Vagina (tissue), 2 donors: Measurements from ENCODE around the gene CKB. TPM values are rescaled to one million over a fixed set of nuclear protein-coding genes. Genes with fewer than 3 reads are reported as not detected.
A peak's percentile ranks its signal among the peaks of the same experiment; 100 is the strongest.

Experiments
- DNase-seq, 2 donors: peaks; one replicate each; pipeline ENCODE4 v3.0.0-alpha.2; 2017; ENCODE audit errors: extremely low spot score in 2 of 2
- H3K27ac ChIP-seq: fragments of 200-600 bp; sonication (generic); one replicate; pipeline ENCODE4 v1.5.1; 2019
- H3K27me3 ChIP-seq: fragments of 200-600 bp; sonication (generic); one replicate; pipeline ENCODE4 v1.5.1; 2019
- H3K36me3 ChIP-seq, 2 donors: fragments of 200-600 bp; sonication (generic); one replicate each; pipeline ENCODE4 v1.5.1; 2017 to 2019
- H3K4me1 ChIP-seq: fragments of 200-600 bp; sonication (generic); one replicate; pipeline ENCODE4 v1.5.1; 2019
- H3K4me3 ChIP-seq, 2 donors: fragments of 200-600 bp; sonication (generic); 1 replicate in 1 of 2; 2 replicates in 1 of 2; pipeline ENCODE4 v1.5.1; 2016 to 2019
- H3K9me3 ChIP-seq: fragments of 200-600 bp; sonication (generic); one replicate; pipeline ENCODE4 v1.5.1; 2019
- CTCF ChIP-seq, 3 experiments: fragments of 450-650 bp in 2 of 3; fragments of 200-600 bp in 1 of 3; sonication (generic) in 1 of 3; IDR thresholded peaks; one replicate each; pipeline ENCODE4 v1.5.1; 2017 to 2019; ENCODE audit warnings: antibody characterized with exemption in 3 of 3, mild to moderate bottlenecking in 2 of 3, moderate library complexity in 2 of 3
- POLR2A ChIP-seq, 2 donors: fragments of 450-650 bp; IDR thresholded peaks; one replicate each; pipeline ENCODE4 v1.6.1; 2017; ENCODE audit warnings: antibody characterized with exemption in 2 of 2, mild to moderate bottlenecking in 2 of 2, moderate library complexity in 2 of 2
- POLR2AphosphoS5 ChIP-seq, 2 donors: sonication (generic); formaldehyde crosslinking; IDR thresholded peaks; one replicate each; pipeline ENCODE4 v1.9.0; 2017; ENCODE audit warnings: antibody characterized with exemption in 2 of 2, mild to moderate bottlenecking in 2 of 2, low read depth in 1 of 2; ENCODE audit not compliant: insufficient read depth in 1 of 2
- intact Hi-C: fragments of 100-400 bp; cut with DNase I; formaldehyde crosslinking; loops from one replicate; pipeline ENCODE4 v1.15.1; 2023
- total RNA-seq: library from RNA; depleted of rRNA; stranded (reverse); fragments of >200 nt; gene quantifications from one replicate; pipeline ENCODE4 v1.2.3, GENCODE V29; 2016

CKB gene
- total RNA-seq, 1 donor from 2014 or later = 179 TPM

DNA sequence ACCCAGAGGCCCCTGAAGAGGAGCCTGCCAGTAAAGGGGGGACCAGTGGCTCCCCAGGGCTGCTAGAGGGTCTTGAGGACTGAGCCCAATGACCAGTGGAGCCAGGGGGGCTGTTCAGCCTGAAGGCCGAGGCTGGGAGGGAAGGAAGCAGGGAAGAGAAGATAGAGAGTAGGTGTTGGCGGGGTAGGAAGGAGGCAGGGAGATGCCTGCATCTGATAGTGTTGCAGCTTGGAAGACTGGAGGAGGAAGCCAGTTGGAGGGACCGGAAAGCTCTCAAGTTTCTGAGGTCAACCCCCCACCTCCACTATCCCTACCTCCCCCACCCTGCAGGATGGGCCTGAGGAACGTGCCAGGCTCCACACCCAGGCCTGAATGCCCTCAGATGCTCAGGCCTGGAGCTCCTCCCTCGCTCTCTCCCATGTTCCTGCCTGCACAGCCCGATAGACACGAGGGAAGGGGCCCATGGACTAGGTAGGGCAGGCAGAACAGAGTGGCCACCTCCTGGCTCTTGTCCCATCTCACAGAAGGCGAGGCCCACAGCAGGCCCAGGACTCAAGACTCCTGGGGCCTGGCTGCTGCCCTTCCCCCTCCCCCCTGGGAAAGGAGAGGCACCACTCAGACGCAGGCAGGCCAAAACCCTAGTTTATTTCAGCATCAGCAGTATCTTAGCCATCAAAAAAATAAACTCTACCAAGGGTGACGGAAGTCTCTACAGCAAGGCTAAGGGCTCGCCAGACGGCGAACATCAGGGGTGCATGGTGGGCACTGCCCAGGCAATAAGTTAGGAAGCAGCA lies 3.4 kb downstream of the CKB start:
- H3K27me3 ChIP-seq = no peaks in the 10 kb centered on the region
- H3K27ac ChIP-seq = peak overlapping the region; percentile 90
- no peak for TF ChIP-seq POLR2AphosphoS5 (IDR thresholded peaks at IDR 0.05; ENCODE audit: insufficient read depth in 1 of 2, low read depth in 1 of 2)
- TF ChIP-seq POLR2A (IDR thresholded peaks at IDR 0.05) = no peak
- no peak for TF ChIP-seq CTCF (IDR thresholded peaks at IDR 0.05)
- no peak overlapping the region for H3K4me3 ChIP-seq
- no peaks in the 10 kb centered on the region for H3K9me3 ChIP-seq
- intact Hi-C loops = no loop called here
- peaks cover 58% of the 10 kb centered on the region for H3K4me1 ChIP-seq
- H3K36me3 ChIP-seq = no peaks in the 10 kb centered on the region
- no peak for DNase-seq

DNA sequence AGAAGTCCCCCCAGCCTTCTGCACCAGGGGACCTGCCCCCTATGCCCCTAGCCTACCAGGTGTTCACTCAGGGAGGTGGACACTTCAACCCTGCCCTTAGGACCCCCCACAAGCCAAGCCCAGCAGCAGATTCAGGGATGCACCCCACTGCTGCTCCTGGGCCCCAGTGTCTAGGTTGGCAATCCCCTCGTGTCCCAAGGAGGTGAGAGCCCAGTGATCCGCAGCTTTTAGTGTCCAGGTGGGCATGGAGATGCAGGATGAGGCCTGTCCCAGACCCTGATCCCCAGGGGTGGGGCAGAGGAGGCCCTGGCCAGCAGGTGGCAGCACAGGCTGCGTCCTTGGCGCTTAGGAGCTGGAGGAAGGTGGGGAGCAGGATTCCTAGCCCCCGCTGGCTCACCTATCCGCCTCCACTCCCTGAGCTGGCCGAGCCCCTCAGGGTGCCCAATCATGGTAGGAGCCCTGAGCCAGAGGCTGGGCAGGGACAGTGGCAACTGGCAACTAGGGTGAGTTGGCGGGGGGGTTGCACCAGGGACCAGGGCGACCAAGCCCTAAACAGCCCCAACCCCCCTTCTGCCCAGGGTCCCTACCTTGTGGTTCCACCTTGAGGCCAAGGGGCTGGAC lies 4.1 kb downstream of the CKB start:
- intact Hi-C loops = no loop called here
- Histone ChIP-seq H3K4me1 (peaks cover 65% of the 10 kb centered on the region), H3K9me3 (no peaks in the 10 kb centered on the region), H3K36me3 (no peaks in the 10 kb centered on the region), H3K4me3 (no peak overlapping the region), H3K27me3 (no peaks in the 10 kb centered on the region), H3K27ac (peak overlapping the region; percentile 90)
- DNase-seq = no peak
- peak in 1 of 2 donors; percentile 4 for TF ChIP-seq POLR2AphosphoS5 (IDR thresholded peaks at IDR 0.05; ENCODE audit: insufficient read depth in 1 of 2, low read depth in 1 of 2)
- peak; percentile 82 to 93 (median 84) for TF ChIP-seq CTCF (IDR thresholded peaks at IDR 0.05)
- no peak for TF ChIP-seq POLR2A (IDR thresholded peaks at IDR 0.05)

DNA sequence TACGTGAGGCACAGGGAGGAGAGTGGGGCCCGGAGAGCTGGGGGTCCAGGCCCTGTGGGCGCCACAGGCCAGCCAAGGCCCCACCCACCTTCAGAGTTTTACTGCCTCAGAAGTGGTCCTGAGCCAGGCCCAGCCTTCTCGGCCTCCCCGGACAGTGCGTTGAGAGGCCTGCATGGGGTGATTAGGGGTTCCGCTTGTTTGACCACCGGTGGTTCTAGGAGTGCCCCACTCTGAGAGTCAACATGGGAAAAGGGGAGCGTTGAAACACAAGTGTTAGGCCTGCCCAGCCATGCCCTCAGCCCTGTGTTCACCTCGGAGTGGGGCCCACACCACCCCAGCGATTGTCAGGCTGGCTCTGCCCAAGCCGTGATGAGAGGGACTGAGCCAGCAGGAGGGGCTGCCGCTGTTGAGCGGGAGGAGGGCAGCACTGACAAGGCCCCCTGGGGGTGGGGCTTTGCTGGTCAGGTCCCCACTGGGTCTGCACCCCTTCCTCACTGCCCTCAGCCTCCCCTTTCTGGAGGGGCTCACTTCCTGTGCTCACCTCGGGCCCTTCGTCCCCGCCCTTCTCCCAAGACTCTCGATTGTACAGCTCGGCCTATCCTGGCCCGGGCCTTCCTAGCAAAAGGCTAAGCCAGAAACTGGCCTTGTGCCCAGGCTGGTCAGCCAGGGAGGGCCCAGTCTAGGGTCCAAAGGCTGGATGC lies 4.8 kb downstream of the CKB start:
- intact Hi-C loops = no loop called here
- no peak for TF ChIP-seq POLR2AphosphoS5 (IDR thresholded peaks at IDR 0.05; ENCODE audit: insufficient read depth in 1 of 2, low read depth in 1 of 2)
- TF ChIP-seq POLR2A (IDR thresholded peaks at IDR 0.05) = no peak
- TF ChIP-seq CTCF (IDR thresholded peaks at IDR 0.05) = no peak
- Histone ChIP-seq H3K4me3 (no peak overlapping the region), H3K4me1 (peaks cover 65% of the 10 kb centered on the region), H3K27ac (peak overlapping the region; percentile 90), H3K27me3 (no peaks in the 10 kb centered on the region), H3K9me3 (no peaks in the 10 kb centered on the region), H3K36me3 (no peaks in the 10 kb centered on the region)
- DNase-seq = no peak

DNA sequence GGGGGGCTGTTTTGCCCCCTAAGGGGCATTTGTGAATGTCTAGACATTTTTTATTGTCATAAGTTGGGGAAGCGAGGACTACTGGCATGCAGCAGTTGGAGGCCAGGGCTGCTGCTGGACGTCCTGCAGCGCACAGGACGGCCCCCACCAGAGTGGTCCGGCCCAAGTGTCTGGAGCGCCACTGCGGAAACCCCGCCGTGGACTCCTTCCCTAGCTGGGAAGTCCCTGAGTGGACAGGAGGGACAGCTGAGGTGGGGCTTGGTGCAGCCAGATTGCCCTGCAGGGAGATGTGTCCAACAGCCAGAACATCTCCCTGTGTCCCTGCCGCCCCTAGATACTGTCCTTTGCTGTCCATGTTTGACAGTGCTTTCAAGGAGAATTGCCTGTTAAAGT lies 5.5 kb downstream of the CKB start:
- Histone ChIP-seq H3K27ac (no peak overlapping the region), H3K4me1 (peaks cover 68% of the 10 kb centered on the region), H3K4me3 (no peak overlapping the region), H3K27me3 (no peaks in the 10 kb centered on the region), H3K36me3 (no peaks in the 10 kb centered on the region), H3K9me3 (no peaks in the 10 kb centered on the region)
- DNase-seq = no peak
- no peak for TF ChIP-seq POLR2A (IDR thresholded peaks at IDR 0.05)
- no peak for TF ChIP-seq POLR2AphosphoS5 (IDR thresholded peaks at IDR 0.05; ENCODE audit: insufficient read depth in 1 of 2, low read depth in 1 of 2)
- TF ChIP-seq CTCF (IDR thresholded peaks at IDR 0.05) = no peak
- intact Hi-C loops = no loop called here
